ENCODE results near the gene RMDN3.

Gene RMDN3

DNA sequence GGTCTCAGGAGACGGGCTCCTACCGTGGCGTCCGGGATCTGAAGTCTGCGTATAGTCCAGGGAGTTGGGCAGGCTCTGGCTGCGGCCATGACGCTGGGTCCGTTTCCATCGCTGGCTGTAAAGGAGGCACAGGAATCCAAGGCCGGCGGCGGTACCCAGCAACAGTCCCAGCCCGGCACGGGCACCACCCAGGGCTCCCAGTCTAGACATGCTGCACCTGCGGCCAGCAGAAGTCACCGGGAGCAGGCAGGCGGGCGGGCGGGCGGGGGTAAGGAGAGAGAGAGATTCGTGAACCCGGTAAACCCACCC is 526 bp downstream of the RMDN3 start:
- DNase-seq (ENCODE audit: low read depth in 1 of 2, low spot score in 1 of 2): peak in 1 of 2 experiments; percentile 17
- H3K4me3 ChIP-seq (replicated peaks; ENCODE audit: insufficient read depth, low read length): peak overlapping the region; percentile 100
- H3K27ac ChIP-seq (replicated peaks): peak overlapping the region; percentile 94
- TF ChIP-seq POLR2AphosphoS5 (IDR thresholded peaks at IDR 0.05; ENCODE audit: low read depth) (no peak), CTCF (IDR thresholded peaks at IDR 0.05; ENCODE audit: insufficient read depth, low read length) (no peak), GABPA (IDR thresholded peaks at IDR 0.05; ENCODE audit: low read depth) (no peak), SPI1 (IDR thresholded peaks at IDR 0.05; ENCODE audit: borderline replicate concordance, low read depth) (no peak)
- TF ChIP-seq, protein P1, sequence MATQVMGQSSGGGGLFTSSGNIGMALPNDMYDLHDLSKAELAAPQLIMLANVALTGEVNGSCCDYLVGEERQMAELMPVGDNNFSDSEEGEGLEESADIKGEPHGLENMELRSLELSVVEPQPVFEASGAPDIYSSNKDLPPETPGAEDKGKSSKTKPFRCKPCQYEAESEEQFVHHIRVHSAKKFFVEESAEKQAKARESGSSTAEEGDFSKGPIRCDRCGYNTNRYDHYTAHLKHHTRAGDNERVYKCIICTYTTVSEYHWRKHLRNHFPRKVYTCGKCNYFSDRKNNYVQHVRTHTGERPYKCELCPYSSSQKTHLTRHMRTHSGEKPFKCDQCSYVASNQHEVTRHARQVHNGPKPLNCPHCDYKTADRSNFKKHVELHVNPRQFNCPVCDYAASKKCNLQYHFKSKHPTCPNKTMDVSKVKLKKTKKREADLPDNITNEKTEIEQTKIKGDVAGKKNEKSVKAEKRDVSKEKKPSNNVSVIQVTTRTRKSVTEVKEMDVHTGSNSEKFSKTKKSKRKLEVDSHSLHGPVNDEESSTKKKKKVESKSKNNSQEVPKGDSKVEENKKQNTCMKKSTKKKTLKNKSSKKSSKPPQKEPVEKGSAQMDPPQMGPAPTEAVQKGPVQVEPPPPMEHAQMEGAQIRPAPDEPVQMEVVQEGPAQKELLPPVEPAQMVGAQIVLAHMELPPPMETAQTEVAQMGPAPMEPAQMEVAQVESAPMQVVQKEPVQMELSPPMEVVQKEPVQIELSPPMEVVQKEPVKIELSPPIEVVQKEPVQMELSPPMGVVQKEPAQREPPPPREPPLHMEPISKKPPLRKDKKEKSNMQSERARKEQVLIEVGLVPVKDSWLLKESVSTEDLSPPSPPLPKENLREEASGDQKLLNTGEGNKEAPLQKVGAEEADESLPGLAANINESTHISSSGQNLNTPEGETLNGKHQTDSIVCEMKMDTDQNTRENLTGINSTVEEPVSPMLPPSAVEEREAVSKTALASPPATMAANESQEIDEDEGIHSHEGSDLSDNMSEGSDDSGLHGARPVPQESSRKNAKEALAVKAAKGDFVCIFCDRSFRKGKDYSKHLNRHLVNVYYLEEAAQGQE (IDR thresholded peaks at IDR 0.05; ENCODE audit: insufficient replicate concordance, low read depth): no peak
- H3K27me3 ChIP-seq (ENCODE audit: insufficient read depth, poor library complexity, severe bottlenecking): no peaks in the 10 kb centered on the region

- H3K27ac ChIP-seq (replicated peaks): no peak overlapping the region
- no peak overlapping the region for H3K4me3 ChIP-seq (replicated peaks; ENCODE audit: insufficient read depth, low read length)
- TF ChIP-seq, protein P1 (IDR thresholded peaks at IDR 0.05; ENCODE audit: insufficient replicate concordance, low read depth): no peak
- TF ChIP-seq GABPA (IDR thresholded peaks at IDR 0.05; ENCODE audit: low read depth): no peak
- TF ChIP-seq POLR2AphosphoS5 (IDR thresholded peaks at IDR 0.05; ENCODE audit: low read depth): no peak
- TF ChIP-seq CTCF (IDR thresholded peaks at IDR 0.05; ENCODE audit: insufficient read depth, low read length): no peak
- no peak for TF ChIP-seq SPI1 (IDR thresholded peaks at IDR 0.05; ENCODE audit: borderline replicate concordance, low read depth)
- H3K27me3 ChIP-seq (ENCODE audit: insufficient read depth, poor library complexity, severe bottlenecking): no peaks in the 10 kb centered on the region
- no peak for DNase-seq (ENCODE audit: low read depth in 1 of 2, low spot score in 1 of 2)
Observed at GRCh38 chr15:40751745-40752144, 3.3 kb downstream of the RMDN3 start.

- H3K27me3 ChIP-seq (ENCODE audit: insufficient read depth, poor library complexity, severe bottlenecking): no peaks in the 10 kb centered on the region
- DNase-seq (ENCODE audit: low read depth in 1 of 2, low spot score in 1 of 2): no peak
- H3K4me3 ChIP-seq (replicated peaks; ENCODE audit: insufficient read depth, low read length): no peak overlapping the region
- no peak overlapping the region for H3K27ac ChIP-seq (replicated peaks)
- TF ChIP-seq GABPA (IDR thresholded peaks at IDR 0.05; ENCODE audit: low read depth): no peak
Observed at GRCh38 chr15:40750885-40751284, 4.2 kb downstream of the RMDN3 start.

GRCh38 chr15:40749151-40749630 is 5.9 kb downstream of the RMDN3 start:
- TF ChIP-seq SPI1 (IDR thresholded peaks at IDR 0.05; ENCODE audit: borderline replicate concordance, low read depth) (no peak), CTCF (IDR thresholded peaks at IDR 0.05; ENCODE audit: insufficient read depth, low read length) (no peak), POLR2AphosphoS5 (IDR thresholded peaks at IDR 0.05; ENCODE audit: low read depth) (no peak), GABPA (IDR thresholded peaks at IDR 0.05; ENCODE audit: low read depth) (no peak)
- TF ChIP-seq, protein P1 (IDR thresholded peaks at IDR 0.05; ENCODE audit: insufficient replicate concordance, low read depth): no peak

More at GRCh38 chr15:40749151-40749630, 5.9 kb downstream of the RMDN3 start:
- DNase-seq (ENCODE audit: low read depth in 1 of 2, low spot score in 1 of 2): no peak
- H3K4me3 ChIP-seq (replicated peaks; ENCODE audit: insufficient read depth, low read length): no peak overlapping the region
- no peaks in the 10 kb centered on the region for H3K27me3 ChIP-seq (ENCODE audit: insufficient read depth, poor library complexity, severe bottlenecking)
- no peak overlapping the region for H3K27ac ChIP-seq (replicated peaks)
